CD4-positive, alpha-beta T cell treated with Interleukin-6 for 4 hours (primary cell): ENCODE data around the gene OR52A5.

Experiments
- DNase-seq: peaks from one replicate; pipeline ENCODE4 v3.0.0-alpha.2; 2020; ENCODE audit warnings: mixed read lengths

Gene OR52A5

GRCh38 chr11:5107285-5107684 lies 30.9 kb downstream of the OR52A5 start:
- DNase-seq, result no peak

DNA sequence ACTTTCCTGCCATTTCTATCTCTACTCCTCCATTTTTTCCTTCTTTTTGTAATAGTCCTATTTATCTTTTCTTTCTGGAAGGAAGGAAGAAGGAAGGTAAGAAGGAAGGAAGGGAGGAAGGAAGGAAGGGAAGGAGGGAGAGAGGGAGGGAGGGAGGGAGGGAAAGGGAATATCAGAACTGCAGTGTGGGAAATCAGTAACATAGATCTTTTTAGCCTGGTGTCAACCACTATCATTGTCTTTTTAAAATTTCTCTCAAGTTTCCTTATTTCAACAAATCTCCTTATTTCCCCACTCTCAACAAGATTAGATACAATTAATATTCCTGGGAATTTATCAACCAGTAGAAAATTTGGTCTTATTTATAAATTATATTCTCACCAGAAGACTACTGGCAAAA lies 35.1 kb downstream of the OR52A5 start:
- DNase-seq, result no peak

DNA sequence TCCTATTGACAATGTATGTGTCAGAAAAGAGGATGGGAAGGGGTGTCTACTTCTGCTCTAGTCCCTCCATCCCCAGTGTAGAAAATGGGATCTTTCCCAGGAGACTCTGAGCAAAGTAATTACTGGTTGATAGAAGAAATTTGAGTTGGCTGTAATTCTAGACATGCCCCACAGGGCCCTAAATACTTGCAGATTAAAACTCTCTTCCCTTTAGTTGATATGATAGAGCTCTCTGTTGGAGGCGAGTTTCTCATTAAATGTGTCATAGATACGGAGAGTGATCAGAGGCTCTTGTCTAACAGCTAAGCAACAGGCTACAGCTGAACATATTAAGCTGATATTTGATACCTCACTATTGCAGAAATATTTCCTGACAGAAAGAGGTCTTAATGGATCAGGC lies 35.9 kb downstream of the OR52A5 start:
- DNase-seq, result no peak

GRCh38 chr11:5096011-5096410 lies 42.1 kb downstream of the OR52A5 start:
- no peak for DNase-seq

DNA sequence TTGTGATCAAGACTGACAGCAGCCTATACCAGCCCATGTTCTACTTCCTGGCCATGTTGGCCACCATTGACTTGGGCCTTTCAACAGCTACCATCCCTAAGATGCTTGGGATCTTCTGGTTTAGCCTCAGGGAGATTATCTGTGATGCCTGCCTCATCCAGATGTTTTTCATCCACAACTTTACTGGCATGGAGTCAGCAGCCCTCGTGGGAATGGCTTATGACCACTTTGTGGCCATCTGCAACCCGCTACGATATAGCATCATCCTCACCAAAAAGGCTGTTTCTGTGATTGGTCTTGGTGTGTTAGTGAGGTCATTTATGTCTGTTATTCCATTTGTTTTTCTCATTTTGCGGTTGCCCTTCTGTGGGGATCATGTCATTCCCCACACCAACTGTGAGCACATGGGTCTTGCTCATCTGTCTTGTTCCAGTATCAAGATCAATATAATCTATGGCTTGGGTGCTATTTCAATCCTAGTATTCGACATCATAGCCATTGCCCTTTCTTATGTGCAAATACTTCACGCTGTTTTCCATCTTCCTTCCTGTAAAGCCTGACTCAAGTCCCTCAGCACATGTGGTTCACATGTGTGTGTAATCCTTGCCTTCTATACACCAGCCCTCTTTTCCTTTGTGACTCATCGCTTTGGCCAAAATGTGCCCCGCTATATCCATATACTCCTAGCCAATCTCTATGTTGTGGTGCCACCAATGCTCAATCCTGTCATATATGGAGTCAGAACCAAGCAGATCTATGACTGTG lies 45.2 kb downstream of the OR52A5 start:
- no peak for DNase-seq

DNA sequence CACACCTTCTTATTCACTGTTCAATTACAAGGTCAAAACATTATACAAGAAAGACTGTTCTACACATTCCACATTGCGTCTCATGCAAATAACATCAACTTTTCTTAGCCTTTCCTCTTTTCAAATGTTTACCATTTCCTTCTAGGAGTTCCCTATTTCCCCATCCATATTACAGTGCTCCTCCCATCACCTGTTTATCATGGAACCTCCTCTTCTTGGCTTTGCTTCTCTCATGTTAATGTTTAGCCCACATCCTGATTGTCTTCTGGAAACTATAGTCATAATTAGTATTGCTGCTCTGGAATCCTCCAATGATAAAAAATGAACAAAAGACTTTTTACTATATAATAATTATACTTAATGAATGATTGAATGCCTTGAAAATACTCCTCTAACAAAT lies 47.5 kb downstream of the OR52A5 start:
- DNase-seq, result no peak

DNA sequence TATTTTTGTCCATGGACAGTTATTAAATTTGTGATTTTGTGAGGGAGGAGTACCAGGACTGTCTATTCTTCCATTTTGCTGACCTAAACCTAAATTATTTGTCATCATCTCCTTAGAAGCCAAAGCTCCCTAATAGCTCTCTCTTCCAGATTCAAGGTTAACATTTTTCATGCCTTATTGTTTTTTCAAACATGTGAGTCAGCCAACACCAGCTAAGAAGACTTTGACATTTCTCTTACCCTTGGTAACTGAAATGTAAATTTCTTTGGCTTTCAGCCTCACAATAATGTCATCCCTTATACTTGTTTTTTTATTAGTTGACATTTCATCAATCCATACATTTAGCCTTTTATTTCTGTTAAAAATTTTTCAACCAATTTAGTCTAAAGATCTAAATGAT lies 49.6 kb downstream of the OR52A5 start:
- no peak for DNase-seq

DNA sequence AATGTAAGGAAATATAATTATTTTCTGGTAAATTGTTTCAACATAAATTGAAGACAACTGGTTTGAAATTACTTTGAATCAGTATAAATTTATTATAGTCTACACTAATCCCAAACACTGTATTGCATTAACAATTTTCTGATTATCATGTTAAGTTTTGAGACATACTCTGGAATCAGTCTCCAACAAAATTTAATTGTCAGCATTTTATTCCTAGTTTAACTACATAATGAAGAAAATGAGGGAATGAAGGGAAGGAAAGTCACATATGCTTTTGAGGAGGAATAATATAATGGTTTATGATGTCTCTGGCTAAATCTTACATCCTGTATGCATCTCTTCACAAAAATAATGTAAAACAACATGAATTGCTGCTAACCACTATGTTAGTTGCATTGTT lies 54.6 kb downstream of the OR52A5 start:
- DNase-seq, result no peak

GRCh38 chr11:5081405-5081804 lies 56.8 kb downstream of the OR52A5 start:
- DNase-seq, result no peak
